HEK293T (cell line): ENCODE measurements around the gene SMIM24.

Source experiments
- FOXA1 ChIP-seq: fragments of 450-650 bp; IDR thresholded peaks from 2 replicates; pipeline ENCODE4 v1.6.1; 2016; ENCODE audit warnings: mild to moderate bottlenecking
- FOXM1 ChIP-seq: fragments of 450-650 bp; IDR thresholded peaks from 2 replicates; pipeline ENCODE4 v1.6.1; 2017; ENCODE audit warnings: mild to moderate bottlenecking, borderline replicate concordance
- PKNOX1 ChIP-seq: fragments of 450-650 bp; IDR thresholded peaks from 2 replicates; pipeline ENCODE4 v1.6.1; 2016

- TF ChIP-seq FOXA1 = no peak
- TF ChIP-seq FOXM1 = no peak
- TF ChIP-seq PKNOX1 = no peak
These were observed 37.7 kb downstream of the SMIM24 start for GRCh38 chr19:3442487-3443071.
